ENCODE measurements around the gene AGTR1.

Gene AGTR1

DNA sequence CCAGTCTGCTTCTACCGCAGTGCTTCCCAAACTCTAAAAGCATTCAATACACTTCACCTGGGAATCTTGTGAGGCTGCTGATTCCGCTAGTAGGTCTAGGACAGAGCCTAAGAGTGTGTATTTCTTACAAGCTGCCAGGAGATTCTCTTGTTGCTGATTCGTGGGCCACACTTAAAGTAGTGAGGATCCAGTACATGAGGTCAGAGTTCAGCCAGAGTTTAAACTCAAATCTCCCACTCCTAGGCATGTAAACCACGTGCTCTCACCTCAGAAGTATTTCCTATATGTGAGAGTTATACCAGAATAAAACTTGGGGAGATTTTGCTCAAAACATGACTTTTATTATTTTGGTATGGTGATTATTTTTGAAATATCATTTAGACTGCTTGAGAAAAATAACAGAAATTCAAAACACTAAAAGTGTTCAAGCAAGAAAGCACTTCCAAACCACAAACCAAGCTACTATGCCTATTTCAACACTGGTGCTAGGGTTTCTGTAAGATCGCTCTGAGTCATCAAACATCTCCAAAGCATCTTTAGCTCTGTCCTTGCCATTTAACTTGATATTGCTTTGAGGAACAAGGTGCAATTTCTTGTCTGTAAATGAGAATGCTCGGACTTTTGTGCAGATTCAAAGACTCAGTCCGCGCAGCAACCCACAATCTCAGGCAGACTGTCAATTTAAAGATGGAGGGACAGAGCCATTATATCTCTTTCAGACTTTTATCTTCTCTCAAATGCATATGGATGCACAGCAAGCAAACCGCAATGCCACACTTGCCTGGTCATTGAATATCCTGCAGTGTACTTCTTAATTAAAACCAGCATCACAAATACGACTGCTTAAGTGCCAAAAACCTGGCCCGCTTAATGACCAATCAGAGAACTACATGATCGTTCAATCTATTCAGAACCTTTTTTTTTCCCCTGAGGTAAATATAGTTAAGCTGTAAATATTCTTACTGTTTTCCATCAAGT lies 59.8 kb downstream of the AGTR1 start:
- Histone ChIP-seq H3K14ac (ENCODE audit: low read length) (no peak overlapping the region), H3K36me3 (ENCODE audit: control insufficient read depth in 1 of 2, insufficient read depth in 2 of 2, low read length in 2 of 2) (no peaks in the 10 kb centered on the region), H3K27me3 (ENCODE audit: insufficient read depth, low read length) (no peaks in the 10 kb centered on the region), H3K9ac (ENCODE audit: low read length) (no peak overlapping the region), H2BK12ac (ENCODE audit: low read length) (no peak overlapping the region), H3K4me1 (ENCODE audit: control insufficient read depth in 1 of 2, insufficient read depth in 2 of 2, low read length in 2 of 2) (no peaks in the 10 kb centered on the region), H2BK120ac (ENCODE audit: insufficient read depth, low read length, poor library complexity) (no peak overlapping the region), H4K12ac (ENCODE audit: low read depth, low read length) (no peak overlapping the region), H3K27ac (ENCODE audit: low read depth, low read length) (no peak overlapping the region), H3K23ac (ENCODE audit: low read length) (no peak overlapping the region), H3K9me3 (ENCODE audit: insufficient read depth, low read depth, low read length) (no peaks in the 10 kb centered on the region), H3K79me1 (ENCODE audit: low read length) (no peaks in the 10 kb centered on the region), H3K18ac (ENCODE audit: low read length) (no peak overlapping the region), H3K4me3 (ENCODE audit: low read depth, low read length) (no peak overlapping the region), H3K4me2 (ENCODE audit: low read length) (no peak overlapping the region), H2AK5ac (ENCODE audit: low read length) (no peak overlapping the region), H3K79me2 (ENCODE audit: control insufficient read depth, insufficient read depth, low read length, poor library complexity) (no peaks in the 10 kb centered on the region), H3K4ac (ENCODE audit: low read depth, low read length) (no peak overlapping the region), H4K8ac (ENCODE audit: low read depth, low read length) (no peak overlapping the region), H2BK5ac (ENCODE audit: low read depth, low read length, poor library complexity) (no peak overlapping the region), H4K91ac (ENCODE audit: low read depth, low read length) (no peak overlapping the region), H2AFZ (ENCODE audit: insufficient read depth, low read length, poor library complexity) (no peak overlapping the region)
- peak in 1 of 2 donors; percentile 40 for DNase-seq
- WGBS (ENCODE audit: extremely low coverage, insufficient coverage, insufficient read length): no CpG with 5 or more reads among the region's 12 CpGs

- H3K4me2 ChIP-seq (ENCODE audit: low read length): no peak overlapping the region
- no peak overlapping the region for H4K8ac ChIP-seq (ENCODE audit: low read depth, low read length)
- no peak overlapping the region for H3K18ac ChIP-seq (ENCODE audit: low read length)
- H3K4ac ChIP-seq (ENCODE audit: low read depth, low read length): no peak overlapping the region
- H3K79me1 ChIP-seq (ENCODE audit: low read length): no peaks in the 10 kb centered on the region
- no peak overlapping the region for H3K27ac ChIP-seq (ENCODE audit: low read depth, low read length)
- no peaks in the 10 kb centered on the region for H3K9me3 ChIP-seq (ENCODE audit: insufficient read depth, low read depth, low read length)
- H3K14ac ChIP-seq (ENCODE audit: low read length): no peak overlapping the region
- no peaks in the 10 kb centered on the region for H3K79me2 ChIP-seq (ENCODE audit: control insufficient read depth, insufficient read depth, low read length, poor library complexity)
- no peak overlapping the region for H2AK5ac ChIP-seq (ENCODE audit: low read length)
- no peak overlapping the region for H3K4me3 ChIP-seq (ENCODE audit: low read depth, low read length)
- no peak overlapping the region for H4K91ac ChIP-seq (ENCODE audit: low read depth, low read length)
- no peak for DNase-seq
- no peak overlapping the region for H2BK120ac ChIP-seq (ENCODE audit: insufficient read depth, low read length, poor library complexity)
- no peak overlapping the region for H4K12ac ChIP-seq (ENCODE audit: low read depth, low read length)
- H2AFZ ChIP-seq (ENCODE audit: insufficient read depth, low read length, poor library complexity): no peak overlapping the region
- no peak overlapping the region for H3K9ac ChIP-seq (ENCODE audit: low read length)
- H2BK5ac ChIP-seq (ENCODE audit: low read depth, low read length, poor library complexity): no peak overlapping the region
- no CpG with 5 or more reads among the region's 3 CpGs for WGBS (ENCODE audit: extremely low coverage, insufficient coverage, insufficient read length)
- no peak overlapping the region for H3K23ac ChIP-seq (ENCODE audit: low read length)
- no peaks in the 10 kb centered on the region for H3K4me1 ChIP-seq (ENCODE audit: control insufficient read depth in 1 of 2, insufficient read depth in 2 of 2, low read length in 2 of 2)
- H3K27me3 ChIP-seq (ENCODE audit: insufficient read depth, low read length): no peaks in the 10 kb centered on the region
- no peaks in the 10 kb centered on the region for H3K36me3 ChIP-seq (ENCODE audit: control insufficient read depth in 1 of 2, insufficient read depth in 2 of 2, low read length in 2 of 2)
- H2BK12ac ChIP-seq (ENCODE audit: low read length): no peak overlapping the region
These were observed 60.7 kb downstream of the AGTR1 start for GRCh38 chr3:148758303-148758884.

- no peaks in the 10 kb centered on the region for H3K4me1 ChIP-seq (ENCODE audit: control insufficient read depth in 1 of 2, insufficient read depth in 2 of 2, low read length in 2 of 2)
- no peak overlapping the region for H2BK12ac ChIP-seq (ENCODE audit: low read length)
These were observed 61.7 kb downstream of the AGTR1 start for GRCh38 chr3:148759430-148759829.

GRCh38 chr3:148763156-148763680 lies 65.5 kb downstream of the AGTR1 start:
- H3K18ac ChIP-seq (ENCODE audit: low read length): no peak overlapping the region
- no peak overlapping the region for H4K91ac ChIP-seq (ENCODE audit: low read depth, low read length)
- H3K23ac ChIP-seq (ENCODE audit: low read length): no peak overlapping the region
- H2BK120ac ChIP-seq (ENCODE audit: insufficient read depth, low read length, poor library complexity): no peak overlapping the region
- H3K4me2 ChIP-seq (ENCODE audit: low read length): no peak overlapping the region
- no peaks in the 10 kb centered on the region for H3K4me1 ChIP-seq (ENCODE audit: control insufficient read depth in 1 of 2, insufficient read depth in 2 of 2, low read length in 2 of 2)
- no CpG with 5 or more reads among the region's 3 CpGs for WGBS (ENCODE audit: extremely low coverage, insufficient coverage, insufficient read length)
- DNase-seq: no peak
- no peaks in the 10 kb centered on the region for H3K79me1 ChIP-seq (ENCODE audit: low read length)
- H2AK5ac ChIP-seq (ENCODE audit: low read length): no peak overlapping the region
- no peak overlapping the region for H3K4me3 ChIP-seq (ENCODE audit: low read depth, low read length)
- H3K9me3 ChIP-seq (ENCODE audit: insufficient read depth, low read depth, low read length): no peaks in the 10 kb centered on the region
- no peak overlapping the region for H3K4ac ChIP-seq (ENCODE audit: low read depth, low read length)
- H4K8ac ChIP-seq (ENCODE audit: low read depth, low read length): no peak overlapping the region
- H2BK5ac ChIP-seq (ENCODE audit: low read depth, low read length, poor library complexity): no peak overlapping the region
- H2BK12ac ChIP-seq (ENCODE audit: low read length): no peak overlapping the region
- no peak overlapping the region for H3K14ac ChIP-seq (ENCODE audit: low read length)
- H3K9ac ChIP-seq (ENCODE audit: low read length): no peak overlapping the region
- H4K12ac ChIP-seq (ENCODE audit: low read depth, low read length): no peak overlapping the region
- no peaks in the 10 kb centered on the region for H3K27me3 ChIP-seq (ENCODE audit: insufficient read depth, low read length)
- no peak overlapping the region for H3K27ac ChIP-seq (ENCODE audit: low read depth, low read length)
- H3K79me2 ChIP-seq (ENCODE audit: control insufficient read depth, insufficient read depth, low read length, poor library complexity): no peaks in the 10 kb centered on the region
- H3K36me3 ChIP-seq (ENCODE audit: control insufficient read depth in 1 of 2, insufficient read depth in 2 of 2, low read length in 2 of 2): no peaks in the 10 kb centered on the region
- H2AFZ ChIP-seq (ENCODE audit: insufficient read depth, low read length, poor library complexity): no peak overlapping the region

More at GRCh38 chr3:148759430-148759829, 61.7 kb downstream of the AGTR1 start:
- H2AFZ ChIP-seq (ENCODE audit: insufficient read depth, low read length, poor library complexity): no peak overlapping the region
- no peak overlapping the region for H3K9ac ChIP-seq (ENCODE audit: low read length)
- no peaks in the 10 kb centered on the region for H3K27me3 ChIP-seq (ENCODE audit: insufficient read depth, low read length)
- no peak for DNase-seq
- H2AK5ac ChIP-seq (ENCODE audit: low read length): no peak overlapping the region
- H2BK5ac ChIP-seq (ENCODE audit: low read depth, low read length, poor library complexity): no peak overlapping the region
- H4K8ac ChIP-seq (ENCODE audit: low read depth, low read length): no peak overlapping the region
- no peaks in the 10 kb centered on the region for H3K79me2 ChIP-seq (ENCODE audit: control insufficient read depth, insufficient read depth, low read length, poor library complexity)
- WGBS (ENCODE audit: extremely low coverage, insufficient coverage, insufficient read length): no CpG with 5 or more reads among the region's 4 CpGs
- H3K18ac ChIP-seq (ENCODE audit: low read length): no peak overlapping the region
- no peak overlapping the region for H4K91ac ChIP-seq (ENCODE audit: low read depth, low read length)
- H3K4me3 ChIP-seq (ENCODE audit: low read depth, low read length): no peak overlapping the region
- H3K4me2 ChIP-seq (ENCODE audit: low read length): no peak overlapping the region
- no peak overlapping the region for H3K23ac ChIP-seq (ENCODE audit: low read length)
- H2BK120ac ChIP-seq (ENCODE audit: insufficient read depth, low read length, poor library complexity): no peak overlapping the region
- H3K9me3 ChIP-seq (ENCODE audit: insufficient read depth, low read depth, low read length): no peaks in the 10 kb centered on the region
- no peaks in the 10 kb centered on the region for H3K79me1 ChIP-seq (ENCODE audit: low read length)
- no peak overlapping the region for H4K12ac ChIP-seq (ENCODE audit: low read depth, low read length)
- no peaks in the 10 kb centered on the region for H3K36me3 ChIP-seq (ENCODE audit: control insufficient read depth in 1 of 2, insufficient read depth in 2 of 2, low read length in 2 of 2)
- no peak overlapping the region for H3K27ac ChIP-seq (ENCODE audit: low read depth, low read length)
- H3K14ac ChIP-seq (ENCODE audit: low read length): no peak overlapping the region
- H3K4ac ChIP-seq (ENCODE audit: low read depth, low read length): no peak overlapping the region

Measured in trophoblast cell (in vitro differentiated cells and primary cell).